RPMI7951 (cell line): ENCODE results near the gene IDH3G. TPM values are rescaled to one million over a fixed set of nuclear protein-coding genes. Genes with fewer than 3 reads are reported as not detected.
A peak's percentile ranks its signal among the peaks of the same experiment; 100 is the strongest.

Source experiments
- DNase-seq: peaks from one replicate; pipeline ENCODE4 v3.0.0-alpha.2; 2012; ENCODE audit warnings: low read depth
- total RNA-seq: library from RNA; depleted of rRNA; stranded (reverse); fragments of >200 nt; shearing (Covaris generic); gene quantifications from 2 replicates; pipeline ENCODE4 v1.2.3, GENCODE V29; 2014

Gene IDH3G
- total RNA-seq, 1 experiment from 2014 or later: 69.4 TPM

GRCh38 chrX:153791104-153791852 lies 2.9 kb downstream of the IDH3G start:
- DNase-seq: no peak

DNA sequence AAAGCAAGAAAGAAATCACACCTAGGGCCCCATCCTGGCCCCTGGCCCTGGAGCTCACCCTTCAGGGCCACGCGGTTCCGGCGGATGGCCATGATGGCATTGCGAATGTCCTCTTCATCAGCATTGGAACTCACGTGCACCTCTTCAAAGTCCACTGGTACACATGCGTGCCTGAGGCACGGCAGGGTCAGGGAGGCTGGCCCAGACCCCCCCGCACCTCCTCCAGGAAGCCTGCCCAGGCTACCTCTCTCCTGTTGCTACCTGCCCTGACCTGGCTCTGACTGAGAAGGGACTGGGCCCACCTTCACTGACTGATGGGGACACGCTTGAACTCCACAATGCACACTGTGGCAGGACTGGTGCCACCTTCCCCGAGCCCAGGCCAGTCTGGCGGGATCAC lies 4.5 kb downstream of the IDH3G start:
- DNase-seq: no peak

DNA sequence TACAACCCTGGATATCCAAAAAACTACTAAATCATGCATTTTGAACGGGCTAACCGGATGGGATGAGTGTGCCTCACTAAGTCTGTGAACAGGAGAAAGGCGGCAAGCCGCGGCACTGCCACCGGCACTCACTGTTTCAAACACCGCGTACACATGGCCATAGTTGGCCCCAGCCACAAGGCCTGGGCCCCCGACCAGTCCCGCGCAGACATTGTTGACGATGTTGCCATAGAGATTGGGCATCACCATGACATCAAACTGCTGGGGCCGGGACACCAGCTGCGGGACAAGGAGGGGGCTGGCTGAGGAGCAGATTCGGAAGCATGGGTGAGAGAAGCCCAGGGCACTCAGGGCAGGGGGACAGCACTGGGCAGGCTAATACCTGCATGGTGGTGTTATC lies 7.5 kb downstream of the IDH3G start:
- no peak for DNase-seq

GRCh38 chrX:153784325-153784967 lies 9.7 kb downstream of the IDH3G start:
- no peak for DNase-seq

GRCh38 chrX:153783378-153784013 lies 10.7 kb downstream of the IDH3G start:
- no peak for DNase-seq

- DNase-seq: no peak
Observed at GRCh38 chrX:153782871-153783270, 11.3 kb downstream of the IDH3G start.

DNA sequence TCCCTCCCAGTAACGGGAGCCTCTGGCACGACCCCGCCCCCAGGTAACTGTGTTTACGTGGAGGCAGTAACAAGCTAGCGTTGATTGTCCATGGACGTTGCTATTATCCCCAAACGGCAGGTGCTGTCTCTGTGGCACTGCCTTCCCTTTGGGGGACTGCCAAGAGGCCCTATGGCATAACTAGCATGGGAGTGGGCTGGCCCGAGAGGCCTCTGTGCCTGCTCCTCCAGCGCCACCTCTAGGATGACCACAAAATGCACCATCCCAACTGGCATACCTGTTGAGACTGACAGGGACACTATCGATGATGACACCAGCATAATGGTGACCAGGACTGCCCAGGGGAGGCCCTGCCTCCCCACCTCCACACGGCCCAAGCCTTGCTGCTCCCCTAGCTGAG lies 11.9 kb downstream of the IDH3G start:
- DNase-seq: no peak

DNA sequence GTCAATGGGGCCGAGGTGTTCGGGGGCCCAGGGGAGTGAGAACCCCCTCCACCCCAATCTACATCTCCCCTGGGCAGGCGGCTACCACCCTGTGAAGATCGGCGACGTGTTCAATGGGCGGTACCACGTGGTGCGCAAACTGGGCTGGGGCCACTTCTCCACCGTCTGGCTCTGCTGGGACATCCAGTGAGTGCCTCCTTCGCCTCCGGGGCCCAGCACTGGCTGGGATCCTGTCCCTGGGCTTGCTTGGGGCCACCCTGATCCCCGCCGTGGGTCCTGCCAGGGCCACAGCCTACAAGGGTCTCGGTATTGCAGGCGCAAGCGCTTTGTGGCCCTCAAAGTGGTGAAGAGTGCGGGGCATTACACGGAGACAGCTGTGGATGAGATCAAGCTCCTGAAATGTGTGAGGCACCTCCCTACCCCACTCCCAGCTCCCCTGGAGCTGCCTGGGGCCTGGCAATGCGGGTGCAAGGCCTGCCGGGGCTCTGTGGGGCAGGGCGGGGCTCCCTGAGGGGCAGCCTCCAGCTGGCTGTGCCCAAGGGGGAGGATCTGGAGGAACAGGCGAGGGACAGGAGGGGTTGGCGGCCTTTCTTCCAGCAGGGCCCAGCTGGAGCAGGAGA lies 12.6 kb downstream of the IDH3G start:
- DNase-seq: no peak

- peak; percentile 54 for DNase-seq
Observed at GRCh38 chrX:153780678-153781427, 13.3 kb downstream of the IDH3G start, which contains the start of gene SRPK3. TSS of gene SRPK3 (plus strand) at chrX:153781041. CDS start at chrX:153781087, 46 bp downstream.

DNA sequence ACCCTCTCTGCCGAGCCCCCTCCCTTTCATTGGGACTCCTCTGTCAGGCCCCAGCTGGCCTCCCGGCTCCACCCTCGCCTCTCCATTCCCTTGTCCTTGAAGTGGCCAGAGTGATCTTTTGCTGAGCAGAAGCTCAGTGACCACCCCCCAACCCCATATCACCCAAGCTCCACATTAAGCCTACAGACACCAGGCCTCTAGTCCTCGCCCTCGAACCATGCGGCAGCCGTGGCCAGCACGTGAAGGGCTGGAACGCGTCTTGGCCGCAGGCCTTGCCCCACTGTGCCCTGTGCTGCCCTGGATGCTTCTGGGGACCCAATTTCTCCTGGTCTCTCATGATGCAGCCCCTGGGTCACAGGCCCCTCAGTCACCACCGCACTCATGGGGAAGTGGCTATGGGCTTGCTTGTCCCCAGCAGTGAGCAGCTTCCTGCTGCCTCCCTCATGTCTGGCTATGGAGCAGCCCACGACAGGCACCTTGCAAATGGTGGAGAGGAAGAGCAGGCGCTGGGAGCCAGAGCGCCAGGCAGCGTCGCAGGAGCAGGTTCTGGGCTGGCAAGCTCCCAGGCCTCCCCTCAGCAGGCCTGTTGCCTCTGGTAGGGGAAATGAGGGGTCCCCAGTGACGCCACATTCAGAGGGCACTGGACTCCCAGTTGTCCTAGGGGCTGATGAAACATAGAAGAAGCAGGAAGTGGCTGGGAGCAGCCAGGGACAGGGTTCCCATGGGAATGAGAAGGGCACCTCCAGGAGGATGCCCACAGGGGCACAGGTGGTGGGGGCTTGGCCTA lies 14.1 kb downstream of the IDH3G start:
- no peak for DNase-seq

GRCh38 chrX:153778684-153779101 lies 15.5 kb downstream of the IDH3G start:
- no peak for DNase-seq

DNA sequence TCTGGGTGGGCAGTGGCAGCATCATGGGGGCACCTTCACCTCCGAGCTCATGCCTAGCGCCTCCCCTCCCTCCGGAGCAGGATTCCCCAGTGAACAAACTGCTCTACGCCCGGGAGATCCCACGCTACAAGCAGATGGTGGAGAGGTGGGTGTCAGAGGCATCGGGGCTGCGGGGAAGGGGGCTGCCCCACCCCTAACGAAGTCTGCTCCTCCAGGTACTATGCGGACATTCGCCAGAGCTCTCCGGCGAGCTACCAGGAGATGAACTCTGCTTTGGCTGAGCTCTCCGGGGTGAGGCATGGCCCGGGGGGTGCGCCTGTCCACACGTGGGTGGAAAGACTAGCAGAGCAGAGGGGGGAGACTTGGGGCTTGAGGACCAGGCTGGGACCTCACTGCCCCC lies 16.0 kb downstream of the IDH3G start:
- no peak for DNase-seq

- DNase-seq: no peak
Observed at GRCh38 chrX:153777261-153778090, 16.7 kb downstream of the IDH3G start.

GRCh38 chrX:153776611-153777045 lies 17.5 kb downstream of the IDH3G start:
- no peak for DNase-seq

GRCh38 chrX:153776120-153776599 lies 18.0 kb downstream of the IDH3G start:
- DNase-seq: no peak

- DNase-seq: no peak
Observed at GRCh38 chrX:153775293-153776119, 18.7 kb downstream of the IDH3G start.

DNA sequence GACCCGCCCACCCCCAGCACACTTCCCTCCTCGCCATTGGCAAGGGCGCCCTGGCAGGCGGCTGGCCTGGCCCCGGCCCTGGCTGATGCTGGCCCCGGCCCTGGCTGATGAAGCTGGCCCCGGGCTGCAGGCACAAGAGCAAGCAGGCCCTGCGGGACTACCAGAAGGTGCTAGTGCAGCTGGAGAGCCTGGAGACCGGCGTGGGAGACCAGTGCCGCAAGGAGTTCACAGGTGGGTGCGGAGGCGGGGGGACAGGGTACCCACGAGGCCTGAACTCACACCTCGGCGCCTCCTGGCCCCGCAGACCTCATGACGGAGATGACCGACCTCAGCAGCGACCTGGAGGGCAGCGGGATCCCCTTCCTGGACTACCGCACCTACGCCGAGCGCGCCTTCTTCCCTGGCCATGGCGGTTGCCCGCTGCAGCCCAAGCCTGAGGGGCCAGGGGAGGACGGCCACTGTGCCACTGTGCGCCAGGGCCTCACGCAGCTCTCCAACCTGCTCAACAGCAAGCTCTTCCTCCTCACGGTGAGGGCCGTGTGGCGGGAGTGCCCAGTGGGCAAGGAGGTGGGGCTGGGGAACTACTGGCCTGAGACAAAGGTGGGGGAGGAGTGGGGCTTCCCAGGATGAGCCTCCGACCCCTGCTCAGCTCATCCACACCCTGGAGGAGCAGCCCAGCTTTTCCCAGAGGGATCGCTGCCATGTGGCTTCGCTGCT lies 19.4 kb downstream of the IDH3G start:
- no peak for DNase-seq
